Ishikawa (cell line): ENCODE data around the gene RABL6.

Source experiments
- CREB1 ChIP-seq: IDR thresholded peaks from 2 replicates; pipeline ENCODE4 v1.6.1; 2012; ENCODE audit warnings: low read depth
- EP300 ChIP-seq: IDR thresholded peaks from 2 replicates; pipeline ENCODE4 v1.6.1; 2012; ENCODE audit warnings: borderline replicate concordance
- NFIC ChIP-seq: IDR thresholded peaks from 2 replicates; pipeline ENCODE4 v1.6.1; 2012
- RAD21 ChIP-seq: IDR thresholded peaks from 2 replicates; pipeline ENCODE4 v1.6.1; 2012; ENCODE audit warnings: low read depth
- TAF1 ChIP-seq: IDR thresholded peaks from 2 replicates; pipeline ENCODE4 v1.6.1; 2012; ENCODE audit warnings: low read depth, mild to moderate bottlenecking
- YY1 ChIP-seq: IDR thresholded peaks from 2 replicates; pipeline ENCODE4 v1.6.1; 2012; ENCODE audit warnings: low read depth
- ZBTB7A ChIP-seq: IDR thresholded peaks from 2 replicates; pipeline ENCODE4 v1.6.1; 2012; ENCODE audit warnings: low read depth
- TF ChIP-seq, protein P1 (sequence below): IDR thresholded peaks from 2 replicates; pipeline ENCODE4 v1.6.1; 2012; ENCODE audit warnings: low read depth, mild to moderate bottlenecking
- TF ChIP-seq, protein P2 (sequence below): IDR thresholded peaks from 2 replicates; pipeline ENCODE4 v1.6.1; 2012
- TF ChIP-seq, protein P3 (sequence below): IDR thresholded peaks from 2 replicates; pipeline ENCODE4 v1.6.1; 2012

DNA sequence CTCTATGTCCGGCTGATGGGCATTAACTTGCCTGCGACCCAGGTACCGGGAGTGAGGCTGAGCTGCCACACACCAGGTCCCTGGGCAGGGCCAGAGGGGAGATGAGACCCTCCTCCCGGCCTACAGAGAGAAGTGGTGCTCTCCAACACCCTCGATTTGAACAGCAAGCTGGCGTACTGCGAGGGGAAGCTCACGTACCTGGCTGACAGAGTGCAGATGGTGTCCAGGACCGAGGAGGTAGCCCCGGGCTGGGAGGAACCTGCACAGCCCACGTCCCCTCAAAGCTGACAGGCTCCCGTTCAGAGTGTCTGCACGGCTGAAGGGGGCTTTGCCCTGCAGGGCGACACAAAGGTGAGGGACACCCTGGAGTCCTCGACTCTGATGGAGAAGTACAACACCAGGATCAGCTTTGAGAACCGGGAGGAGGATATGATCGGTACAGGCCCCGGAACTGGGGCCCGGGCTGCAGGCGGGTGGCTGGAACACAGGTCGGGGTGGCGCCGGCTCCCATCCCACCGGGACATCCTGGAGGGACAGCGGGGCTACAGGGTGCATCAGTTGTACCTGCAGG is 1.0 kb upstream of the RABL6 start:
- TF ChIP-seq CREB1 (no peak), TAF1 (no peak), RAD21 (no peak), ZBTB7A (no peak), EP300 (no peak), YY1 (no peak), NFIC (no peak)
- TF ChIP-seq, protein P1, sequence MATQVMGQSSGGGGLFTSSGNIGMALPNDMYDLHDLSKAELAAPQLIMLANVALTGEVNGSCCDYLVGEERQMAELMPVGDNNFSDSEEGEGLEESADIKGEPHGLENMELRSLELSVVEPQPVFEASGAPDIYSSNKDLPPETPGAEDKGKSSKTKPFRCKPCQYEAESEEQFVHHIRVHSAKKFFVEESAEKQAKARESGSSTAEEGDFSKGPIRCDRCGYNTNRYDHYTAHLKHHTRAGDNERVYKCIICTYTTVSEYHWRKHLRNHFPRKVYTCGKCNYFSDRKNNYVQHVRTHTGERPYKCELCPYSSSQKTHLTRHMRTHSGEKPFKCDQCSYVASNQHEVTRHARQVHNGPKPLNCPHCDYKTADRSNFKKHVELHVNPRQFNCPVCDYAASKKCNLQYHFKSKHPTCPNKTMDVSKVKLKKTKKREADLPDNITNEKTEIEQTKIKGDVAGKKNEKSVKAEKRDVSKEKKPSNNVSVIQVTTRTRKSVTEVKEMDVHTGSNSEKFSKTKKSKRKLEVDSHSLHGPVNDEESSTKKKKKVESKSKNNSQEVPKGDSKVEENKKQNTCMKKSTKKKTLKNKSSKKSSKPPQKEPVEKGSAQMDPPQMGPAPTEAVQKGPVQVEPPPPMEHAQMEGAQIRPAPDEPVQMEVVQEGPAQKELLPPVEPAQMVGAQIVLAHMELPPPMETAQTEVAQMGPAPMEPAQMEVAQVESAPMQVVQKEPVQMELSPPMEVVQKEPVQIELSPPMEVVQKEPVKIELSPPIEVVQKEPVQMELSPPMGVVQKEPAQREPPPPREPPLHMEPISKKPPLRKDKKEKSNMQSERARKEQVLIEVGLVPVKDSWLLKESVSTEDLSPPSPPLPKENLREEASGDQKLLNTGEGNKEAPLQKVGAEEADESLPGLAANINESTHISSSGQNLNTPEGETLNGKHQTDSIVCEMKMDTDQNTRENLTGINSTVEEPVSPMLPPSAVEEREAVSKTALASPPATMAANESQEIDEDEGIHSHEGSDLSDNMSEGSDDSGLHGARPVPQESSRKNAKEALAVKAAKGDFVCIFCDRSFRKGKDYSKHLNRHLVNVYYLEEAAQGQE = no peak
- TF ChIP-seq, protein P2, sequence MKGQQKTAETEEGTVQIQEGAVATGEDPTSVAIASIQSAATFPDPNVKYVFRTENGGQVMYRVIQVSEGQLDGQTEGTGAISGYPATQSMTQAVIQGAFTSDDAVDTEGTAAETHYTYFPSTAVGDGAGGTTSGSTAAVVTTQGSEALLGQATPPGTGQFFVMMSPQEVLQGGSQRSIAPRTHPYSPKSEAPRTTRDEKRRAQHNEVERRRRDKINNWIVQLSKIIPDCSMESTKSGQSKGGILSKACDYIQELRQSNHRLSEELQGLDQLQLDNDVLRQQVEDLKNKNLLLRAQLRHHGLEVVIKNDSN = no peak
- TF ChIP-seq, protein P3, sequence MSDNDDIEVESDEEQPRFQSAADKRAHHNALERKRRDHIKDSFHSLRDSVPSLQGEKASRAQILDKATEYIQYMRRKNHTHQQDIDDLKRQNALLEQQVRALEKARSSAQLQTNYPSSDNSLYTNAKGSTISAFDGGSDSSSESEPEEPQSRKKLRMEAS = no peak
